ENCODE results near the gene RIT2.

RIT2 gene

GRCh38 chr18:43134876-43135275 is 19.4 kb upstream of the RIT2 start:
- Histone ChIP-seq H2AFZ (ENCODE audit: low read length, unreplicated experiment) (no peak overlapping the region), H3K36me3 (ENCODE audit: insufficient read depth, low read length) (no peaks in the 10 kb centered on the region), H3K27ac (ENCODE audit: low read depth, low read length) (no peak overlapping the region), H3K4me3 (ENCODE audit: low read depth, low read length) (no peak overlapping the region), H3K4me1 (ENCODE audit: control insufficient read depth, insufficient read depth, low read length, unreplicated experiment) (peaks cover 5% of the 10 kb centered on the region), H3K27me3 (ENCODE audit: insufficient read depth, low read length) (no peaks in the 10 kb centered on the region), H3K79me2 (ENCODE audit: control insufficient read depth, insufficient read depth, low read length, unreplicated experiment) (no peaks in the 10 kb centered on the region)

GRCh38 chr18:43130716-43131260 is 15.3 kb upstream of the RIT2 start:
- H3K4me3 ChIP-seq (ENCODE audit: low read depth, low read length), result no peak overlapping the region; the same call in 1 of the 2 replicates
- H3K4me1 ChIP-seq (ENCODE audit: control insufficient read depth, insufficient read depth, low read length, unreplicated experiment), result peaks cover 5% of the 10 kb centered on the region
- H3K79me2 ChIP-seq (ENCODE audit: control insufficient read depth, insufficient read depth, low read length, unreplicated experiment), result no peaks in the 10 kb centered on the region
- H3K27ac ChIP-seq (ENCODE audit: low read depth, low read length), result no peak overlapping the region
- no peaks in the 10 kb centered on the region for H3K27me3 ChIP-seq (ENCODE audit: insufficient read depth, low read length)
- H3K36me3 ChIP-seq (ENCODE audit: insufficient read depth, low read length), result no peaks in the 10 kb centered on the region
- peak overlapping the region; percentile 100 for H2AFZ ChIP-seq (ENCODE audit: low read length, unreplicated experiment)

GRCh38 chr18:43129946-43130524 is 14.6 kb upstream of the RIT2 start:
- H3K4me3 ChIP-seq (ENCODE audit: low read depth, low read length), result peak overlapping the region; percentile 81
- no peaks in the 10 kb centered on the region for H3K27me3 ChIP-seq (ENCODE audit: insufficient read depth, low read length)
- peak overlapping the region; percentile 11; the same call in 1 of the 2 replicates for H3K27ac ChIP-seq (ENCODE audit: low read depth, low read length)
- H3K36me3 ChIP-seq (ENCODE audit: insufficient read depth, low read length), result no peaks in the 10 kb centered on the region
- peak overlapping the region; percentile 100 for H2AFZ ChIP-seq (ENCODE audit: low read length, unreplicated experiment)
- peaks cover 5% of the 10 kb centered on the region for H3K4me1 ChIP-seq (ENCODE audit: control insufficient read depth, insufficient read depth, low read length, unreplicated experiment)
- no peaks in the 10 kb centered on the region for H3K79me2 ChIP-seq (ENCODE audit: control insufficient read depth, insufficient read depth, low read length, unreplicated experiment)

- H3K4me3 ChIP-seq (ENCODE audit: low read depth, low read length), result no peak overlapping the region
- H2AFZ ChIP-seq (ENCODE audit: low read length, unreplicated experiment), result no peak overlapping the region
- no peaks in the 10 kb centered on the region for H3K79me2 ChIP-seq (ENCODE audit: control insufficient read depth, insufficient read depth, low read length, unreplicated experiment)
- H3K27me3 ChIP-seq (ENCODE audit: insufficient read depth, low read length), result no peaks in the 10 kb centered on the region
- peaks cover under 1% of the 10 kb centered on the region for H3K4me1 ChIP-seq (ENCODE audit: control insufficient read depth, insufficient read depth, low read length, unreplicated experiment)
- no peak overlapping the region for H3K27ac ChIP-seq (ENCODE audit: low read depth, low read length)
- no peaks in the 10 kb centered on the region for H3K36me3 ChIP-seq (ENCODE audit: insufficient read depth, low read length)
These were observed 10.0 kb upstream of the RIT2 start for GRCh38 chr18:43125471-43125870.

- H3K4me3 ChIP-seq (ENCODE audit: low read depth, low read length), result no peak overlapping the region
- no peak overlapping the region for H2AFZ ChIP-seq (ENCODE audit: low read length, unreplicated experiment)
- H3K27ac ChIP-seq (ENCODE audit: low read depth, low read length), result no peak overlapping the region
- H3K36me3 ChIP-seq (ENCODE audit: insufficient read depth, low read length), result no peaks in the 10 kb centered on the region
- no peaks in the 10 kb centered on the region for H3K27me3 ChIP-seq (ENCODE audit: insufficient read depth, low read length)
- no peaks in the 10 kb centered on the region for H3K4me1 ChIP-seq (ENCODE audit: control insufficient read depth, insufficient read depth, low read length, unreplicated experiment)
- no peaks in the 10 kb centered on the region for H3K79me2 ChIP-seq (ENCODE audit: control insufficient read depth, insufficient read depth, low read length, unreplicated experiment)
These were observed 7.5 kb upstream of the RIT2 start for GRCh38 chr18:43122955-43123354.

- H3K27me3 ChIP-seq (ENCODE audit: insufficient read depth, low read length), result no peaks in the 10 kb centered on the region
These were observed 1.3 kb upstream of the RIT2 start for GRCh38 chr18:43116699-43117294.

GRCh38 chr18:43113220-43113895 is 2.1 kb downstream of the RIT2 start:
- Histone ChIP-seq H2AFZ (ENCODE audit: low read length, unreplicated experiment) (no peak overlapping the region), H3K4me1 (ENCODE audit: control insufficient read depth, insufficient read depth, low read length, unreplicated experiment) (no peaks in the 10 kb centered on the region), H3K27ac (ENCODE audit: low read depth, low read length) (no peak overlapping the region), H3K4me3 (ENCODE audit: low read depth, low read length) (no peak overlapping the region), H3K79me2 (ENCODE audit: control insufficient read depth, insufficient read depth, low read length, unreplicated experiment) (no peaks in the 10 kb centered on the region), H3K36me3 (ENCODE audit: insufficient read depth, low read length) (no peaks in the 10 kb centered on the region), H3K27me3 (ENCODE audit: insufficient read depth, low read length) (no peaks in the 10 kb centered on the region)

More at GRCh38 chr18:43116699-43117294, 1.3 kb upstream of the RIT2 start:
- Histone ChIP-seq H3K4me3 (ENCODE audit: low read depth, low read length) (no peak overlapping the region), H2AFZ (ENCODE audit: low read length, unreplicated experiment) (no peak overlapping the region), H3K79me2 (ENCODE audit: control insufficient read depth, insufficient read depth, low read length, unreplicated experiment) (no peaks in the 10 kb centered on the region), H3K36me3 (ENCODE audit: insufficient read depth, low read length) (no peaks in the 10 kb centered on the region), H3K27ac (ENCODE audit: low read depth, low read length) (no peak overlapping the region), H3K4me1 (ENCODE audit: control insufficient read depth, insufficient read depth, low read length, unreplicated experiment) (no peaks in the 10 kb centered on the region)

- Histone ChIP-seq H3K79me2 (ENCODE audit: control insufficient read depth, insufficient read depth, low read length, unreplicated experiment) (no peaks in the 10 kb centered on the region), H3K27me3 (ENCODE audit: insufficient read depth, low read length) (no peaks in the 10 kb centered on the region), H3K4me1 (ENCODE audit: control insufficient read depth, insufficient read depth, low read length, unreplicated experiment) (no peaks in the 10 kb centered on the region), H3K4me3 (ENCODE audit: low read depth, low read length) (no peak overlapping the region), H3K36me3 (ENCODE audit: insufficient read depth, low read length) (no peaks in the 10 kb centered on the region), H2AFZ (ENCODE audit: low read length, unreplicated experiment) (no peak overlapping the region), H3K27ac (ENCODE audit: low read depth, low read length) (no peak overlapping the region)
These were observed 6.6 kb downstream of the RIT2 start for GRCh38 chr18:43108882-43109281.

GRCh38 chr18:43108469-43108868 is 7.0 kb downstream of the RIT2 start:
- no peaks in the 10 kb centered on the region for H3K27me3 ChIP-seq (ENCODE audit: insufficient read depth, low read length)
- no peak overlapping the region for H3K4me3 ChIP-seq (ENCODE audit: low read depth, low read length)
- no peaks in the 10 kb centered on the region for H3K4me1 ChIP-seq (ENCODE audit: control insufficient read depth, insufficient read depth, low read length, unreplicated experiment)
- no peak overlapping the region for H3K27ac ChIP-seq (ENCODE audit: low read depth, low read length)
- no peaks in the 10 kb centered on the region for H3K36me3 ChIP-seq (ENCODE audit: insufficient read depth, low read length)
- no peaks in the 10 kb centered on the region for H3K79me2 ChIP-seq (ENCODE audit: control insufficient read depth, insufficient read depth, low read length, unreplicated experiment)
- H2AFZ ChIP-seq (ENCODE audit: low read length, unreplicated experiment), result no peak overlapping the region

- no peaks in the 10 kb centered on the region for H3K4me1 ChIP-seq (ENCODE audit: control insufficient read depth, insufficient read depth, low read length, unreplicated experiment)
- no peak overlapping the region for H2AFZ ChIP-seq (ENCODE audit: low read length, unreplicated experiment)
- H3K36me3 ChIP-seq (ENCODE audit: insufficient read depth, low read length), result no peaks in the 10 kb centered on the region
- no peaks in the 10 kb centered on the region for H3K27me3 ChIP-seq (ENCODE audit: insufficient read depth, low read length)
- no peaks in the 10 kb centered on the region for H3K79me2 ChIP-seq (ENCODE audit: control insufficient read depth, insufficient read depth, low read length, unreplicated experiment)
- no peak overlapping the region for H3K4me3 ChIP-seq (ENCODE audit: low read depth, low read length)
- no peak overlapping the region for H3K27ac ChIP-seq (ENCODE audit: low read depth, low read length)
These were observed 21.8 kb downstream of the RIT2 start for GRCh38 chr18:43093646-43094045.

- H3K79me2 ChIP-seq (ENCODE audit: control insufficient read depth, insufficient read depth, low read length, unreplicated experiment), result no peaks in the 10 kb centered on the region
- H3K27me3 ChIP-seq (ENCODE audit: insufficient read depth, low read length), result no peaks in the 10 kb centered on the region
- H3K4me3 ChIP-seq (ENCODE audit: low read depth, low read length), result no peak overlapping the region
- no peaks in the 10 kb centered on the region for H3K36me3 ChIP-seq (ENCODE audit: insufficient read depth, low read length)
- no peaks in the 10 kb centered on the region for H3K4me1 ChIP-seq (ENCODE audit: control insufficient read depth, insufficient read depth, low read length, unreplicated experiment)
- no peak overlapping the region for H2AFZ ChIP-seq (ENCODE audit: low read length, unreplicated experiment)
- H3K27ac ChIP-seq (ENCODE audit: low read depth, low read length), result no peak overlapping the region
These were observed 22.9 kb downstream of the RIT2 start for GRCh38 chr18:43092539-43092938.

All from ACC112 (cell line).